CD4-positive, alpha-beta T cell treated with Interleukin-12 subunit alpha and Interleukin-12 subunit beta, for 1 hour (primary cell): Measurements from ENCODE around the gene GRB7.
"Not testable (repeated sequence)": the region's sequence is repeated elsewhere in the genome, so short reads cannot be mapped to it uniquely, and the experiment has no call there.

Source experiments
- DNase-seq: peaks from one replicate; pipeline ENCODE4 v3.0.0-alpha.2; 2020

The GRB7 gene

GRCh38 chr17:39709998-39710964 lies 27.5 kb upstream of the GRB7 start:
- no peak for DNase-seq

- DNase-seq: not testable (repeated sequence)
These were observed 26.7 kb upstream of the GRB7 start for GRCh38 chr17:39711071-39711470.

GRCh38 chr17:39711851-39712250 lies 25.9 kb upstream of the GRB7 start:
- DNase-seq: no peak

GRCh38 chr17:39714234-39714633 lies 23.5 kb upstream of the GRB7 start:
- no peak for DNase-seq

- DNase-seq: no peak
These were observed 22.2 kb upstream of the GRB7 start for GRCh38 chr17:39715375-39716072.

- no peak for DNase-seq
These were observed 21.5 kb upstream of the GRB7 start for GRCh38 chr17:39716073-39716818.

GRCh38 chr17:39716879-39717536 lies 20.7 kb upstream of the GRB7 start:
- DNase-seq: no peak

- no peak for DNase-seq
These were observed 20.1 kb upstream of the GRB7 start for GRCh38 chr17:39717660-39718059.

- no peak for DNase-seq
These were observed 18.0 kb upstream of the GRB7 start for GRCh38 chr17:39719563-39720355.

GRCh38 chr17:39722104-39722503 lies 15.6 kb upstream of the GRB7 start:
- no peak for DNase-seq

- DNase-seq: no peak
These were observed 14.5 kb upstream of the GRB7 start for GRCh38 chr17:39722965-39723848.

- no peak for DNase-seq
These were observed 13.0 kb upstream of the GRB7 start for GRCh38 chr17:39724731-39725130.

GRCh38 chr17:39725923-39726322 lies 11.8 kb upstream of the GRB7 start:
- DNase-seq: not testable (repeated sequence)

GRCh38 chr17:39726617-39727016 lies 11.1 kb upstream of the GRB7 start:
- no peak for DNase-seq

- no peak for DNase-seq
These were observed 10.2 kb upstream of the GRB7 start for GRCh38 chr17:39727556-39727955.

- no peak for DNase-seq
These were observed 8.4 kb upstream of the GRB7 start for GRCh38 chr17:39729280-39729851.

GRCh38 chr17:39730095-39730921 lies 7.4 kb upstream of the GRB7 start, which contains the start of gene MIEN1:
Gene MIEN1, minus strand, starts transcription at chr17:39730532. Its CDS starts 37 bp downstream, at chr17:39730495.
- peak; percentile 93 for DNase-seq

GRCh38 chr17:39732586-39732985 lies 5.2 kb upstream of the GRB7 start:
- no peak for DNase-seq

- no peak for DNase-seq
These were observed 1.9 kb upstream of the GRB7 start for GRCh38 chr17:39735882-39736281.
